GM10266 (cell line): ENCODE data around the gene THSD7A.

ENCODE experiments used
- DNase-seq: peaks from one replicate; pipeline ENCODE4 v3.0.0; 2012; ENCODE audit errors: extremely low spot score
- CTCF ChIP-seq: IDR thresholded peaks from 2 replicates; pipeline ENCODE4 v1.5.1; 2012; ENCODE audit warnings: mild to moderate bottlenecking, low read depth; ENCODE audit not compliant: control insufficient read depth, insufficient read depth; ENCODE audit errors: missing control alignments

THSD7A gene

GRCh38 chr7:11485636-11486035 is 346.4 kb downstream of the THSD7A start:
- no peak for TF ChIP-seq CTCF
- DNase-seq, result no peak

- DNase-seq, result no peak
- no peak for TF ChIP-seq CTCF
These were observed 351.9 kb downstream of the THSD7A start for GRCh38 chr7:11480143-11480542.

- no peak for DNase-seq
- TF ChIP-seq CTCF, result no peak
These were observed 353.1 kb downstream of the THSD7A start for GRCh38 chr7:11478882-11479281.

GRCh38 chr7:11478426-11478825 is 353.6 kb downstream of the THSD7A start:
- DNase-seq, result no peak
- no peak for TF ChIP-seq CTCF

- DNase-seq, result no peak
- no peak for TF ChIP-seq CTCF
These were observed 357.0 kb downstream of the THSD7A start for GRCh38 chr7:11474902-11475585.

GRCh38 chr7:11473807-11474424 is 358.1 kb downstream of the THSD7A start:
- no peak for DNase-seq
- no peak for TF ChIP-seq CTCF

GRCh38 chr7:11473220-11473619 is 358.8 kb downstream of the THSD7A start:
- no peak for DNase-seq
- TF ChIP-seq CTCF, result no peak
